ENCODE data around the gene CAPN9.

The CAPN9 gene

GRCh38 chr1:230794431-230794830 lies 47.2 kb downstream of the CAPN9 start:
- H3K9me3 Mint-ChIP-seq: no peaks in the 10 kb centered on the region
- H3K27me3 Mint-ChIP-seq (ENCODE audit: low read depth): peaks cover 8% of the 10 kb centered on the region
- TF ChIP-seq CTCF (IDR thresholded peaks at IDR 0.05; ENCODE audit: unreplicated experiment in 3 of 3): no peak
- H3K27ac Mint-ChIP-seq: no peak overlapping the region
- no peak overlapping the region for H3K4me3 Mint-ChIP-seq
- H3K36me3 Mint-ChIP-seq (ENCODE audit: low read depth): no peaks in the 10 kb centered on the region
- H3K4me1 Mint-ChIP-seq: peaks cover 19% of the 10 kb centered on the region

- peaks cover 10% of the 10 kb centered on the region for H3K27me3 Mint-ChIP-seq (ENCODE audit: low read depth)
- H3K27ac Mint-ChIP-seq: peak overlapping the region in 1 of 3 experiments; percentile 41
- H3K9me3 Mint-ChIP-seq: no peaks in the 10 kb centered on the region
- no peaks in the 10 kb centered on the region for H3K36me3 Mint-ChIP-seq (ENCODE audit: low read depth)
- no peak overlapping the region for H3K4me3 Mint-ChIP-seq
- TF ChIP-seq CTCF (IDR thresholded peaks at IDR 0.05; ENCODE audit: unreplicated experiment in 3 of 3): no peak
- peaks cover 19% of the 10 kb centered on the region for H3K4me1 Mint-ChIP-seq
Observed at GRCh38 chr1:230794871-230795605, 47.9 kb downstream of the CAPN9 start.

GRCh38 chr1:230796626-230797025 lies 49.4 kb downstream of the CAPN9 start:
- no peaks in the 10 kb centered on the region for H3K9me3 Mint-ChIP-seq
- no peaks in the 10 kb centered on the region for H3K36me3 Mint-ChIP-seq (ENCODE audit: low read depth)
- H3K27me3 Mint-ChIP-seq (ENCODE audit: low read depth): peaks cover 14% of the 10 kb centered on the region
- no peak for TF ChIP-seq CTCF (IDR thresholded peaks at IDR 0.05; ENCODE audit: unreplicated experiment in 3 of 3)
- no peak overlapping the region for H3K4me3 Mint-ChIP-seq
- H3K4me1 Mint-ChIP-seq: peaks cover 24% of the 10 kb centered on the region
- H3K27ac Mint-ChIP-seq: no peak overlapping the region

- no peaks in the 10 kb centered on the region for H3K9me3 Mint-ChIP-seq
- peak overlapping the region in 2 of 3 experiments; percentile 51 to 71 for H3K27ac Mint-ChIP-seq
- H3K4me3 Mint-ChIP-seq: no peak overlapping the region
- H3K36me3 Mint-ChIP-seq (ENCODE audit: low read depth): no peaks in the 10 kb centered on the region
- no peak for TF ChIP-seq CTCF (IDR thresholded peaks at IDR 0.05; ENCODE audit: unreplicated experiment in 3 of 3)
- peaks cover 12% of the 10 kb centered on the region for H3K27me3 Mint-ChIP-seq (ENCODE audit: low read depth)
- H3K4me1 Mint-ChIP-seq: peaks cover 25% of the 10 kb centered on the region
Observed at GRCh38 chr1:230797376-230797920, 50.3 kb downstream of the CAPN9 start.

GRCh38 chr1:230797942-230798365 lies 50.8 kb downstream of the CAPN9 start:
- Mint-ChIP-seq H3K9me3 (no peaks in the 10 kb centered on the region), H3K36me3 (ENCODE audit: low read depth) (no peaks in the 10 kb centered on the region), H3K27ac (peak overlapping the region in 2 of 3 experiments; percentile 51 to 71), H3K4me1 (peaks cover 25% of the 10 kb centered on the region), H3K27me3 (ENCODE audit: low read depth) (peaks cover 11% of the 10 kb centered on the region), H3K4me3 (no peak overlapping the region)
- TF ChIP-seq CTCF (IDR thresholded peaks at IDR 0.05; ENCODE audit: unreplicated experiment in 3 of 3): peak; percentile 66 to 82 (median 79)

- no peak overlapping the region for H3K4me3 Mint-ChIP-seq
- no peaks in the 10 kb centered on the region for H3K36me3 Mint-ChIP-seq (ENCODE audit: low read depth)
- no peak for TF ChIP-seq CTCF (IDR thresholded peaks at IDR 0.05; ENCODE audit: unreplicated experiment in 3 of 3)
- H3K9me3 Mint-ChIP-seq: no peaks in the 10 kb centered on the region
- H3K4me1 Mint-ChIP-seq: peaks cover 22% of the 10 kb centered on the region
- H3K27me3 Mint-ChIP-seq (ENCODE audit: low read depth): peaks cover 11% of the 10 kb centered on the region
- peak overlapping the region in 1 of 3 experiments; percentile 51 for H3K27ac Mint-ChIP-seq
Observed at GRCh38 chr1:230798491-230798890, 51.3 kb downstream of the CAPN9 start.
